Caki2 (cell line): ENCODE data around the gene SRC. TPM values are rescaled to one million over a fixed set of nuclear protein-coding genes. Genes with fewer than 3 reads are reported as not detected.
A peak's percentile ranks its signal among the peaks of the same experiment; 100 is the strongest.

ENCODE experiments used
- DNase-seq: peaks from one replicate; pipeline ENCODE4 v3.0.0-alpha.2; 2015; ENCODE audit warnings: low read depth
- in situ Hi-C: cut with HindIII; loops from 2 replicates; pipeline ENCODE4 v1.10.0; 2016; ENCODE audit warnings: low sequenced_read_pairs, low pct_unique_long_range_greater_than_20kb, mixed read lengths
- total RNA-seq: library from RNA; depleted of rRNA; stranded (reverse); fragments of >200 nt; shearing (Covaris generic); gene quantifications from 2 replicates; pipeline ENCODE4 v1.2.3, GENCODE V29; 2014; ENCODE audit warnings: low replicate concordance

Gene SRC
- total RNA-seq, 1 experiment from 2014 or later: 153 TPM

- in situ Hi-C loops: no loop called here
These were observed 32.3 kb upstream of the SRC start for GRCh38 chr20:37313546-37314091.

GRCh38 chr20:37314099-37314498 lies 31.8 kb upstream of the SRC start:
- no peak for DNase-seq
- in situ Hi-C loops: no loop called here

More at GRCh38 chr20:37313546-37314091, 32.3 kb upstream of the SRC start:
- no peak for DNase-seq

GRCh38 chr20:37314617-37315016 lies 31.3 kb upstream of the SRC start:
- in situ Hi-C loops: no loop called here
- no peak for DNase-seq

GRCh38 chr20:37315021-37315451 lies 30.9 kb upstream of the SRC start:
- no peak for DNase-seq
- in situ Hi-C loops: no loop called here

- in situ Hi-C loops: no loop called here
- DNase-seq: no peak
These were observed 30.4 kb upstream of the SRC start for GRCh38 chr20:37315452-37316110.

GRCh38 chr20:37316116-37316774 lies 29.7 kb upstream of the SRC start:
- in situ Hi-C loops: no loop called here
- DNase-seq: no peak

- DNase-seq: no peak
- in situ Hi-C loops: no loop called here
These were observed 29.2 kb upstream of the SRC start for GRCh38 chr20:37316775-37317170.

- DNase-seq: no peak
- in situ Hi-C loops: no loop called here
These were observed 28.6 kb upstream of the SRC start for GRCh38 chr20:37317316-37317715.

GRCh38 chr20:37317994-37318640 lies 27.8 kb upstream of the SRC start:
- in situ Hi-C loops: no loop called here
- DNase-seq: no peak

GRCh38 chr20:37319151-37319671 lies 26.7 kb upstream of the SRC start:
- DNase-seq: peak; percentile 31
- in situ Hi-C loops: no loop called here

GRCh38 chr20:37323985-37324384 lies 22.0 kb upstream of the SRC start:
- in situ Hi-C loops: no loop called here
- DNase-seq: no peak

- in situ Hi-C loops: no loop called here
- DNase-seq: no peak
These were observed 20.7 kb upstream of the SRC start for GRCh38 chr20:37325206-37325605.

GRCh38 chr20:37326666-37327065 lies 19.3 kb upstream of the SRC start:
- in situ Hi-C loops: no loop called here
- no peak for DNase-seq

GRCh38 chr20:37327748-37328147 lies 18.2 kb upstream of the SRC start:
- no peak for DNase-seq
- in situ Hi-C loops: no loop called here

- DNase-seq: no peak
- in situ Hi-C loops: no loop called here
These were observed 17.6 kb upstream of the SRC start for GRCh38 chr20:37328149-37328945.

- in situ Hi-C loops: no loop called here
- no peak for DNase-seq
These were observed 16.3 kb upstream of the SRC start for GRCh38 chr20:37329481-37330165.

- DNase-seq: no peak
- in situ Hi-C loops: no loop called here
These were observed 15.6 kb upstream of the SRC start for GRCh38 chr20:37330316-37330715.
